Bronchial epithelial cell (primary cell): ENCODE measurements around the gene FBXL7. TPM values are rescaled to one million over a fixed set of nuclear protein-coding genes. Genes with fewer than 3 reads are reported as not detected.

ENCODE experiments used
- DNase-seq: peaks from one replicate; pipeline ENCODE4 v3.0.0-alpha.2; 2010; ENCODE audit warnings: low read depth
- FAIRE-seq: peaks from 2 replicates; lab custom pipeline; 2011; peaks lifted over from hg19 to GRCh38; lab: Jason Lieb, UNC
- H3K27me3 ChIP-seq: 2 replicates; pipeline ENCODE4 v1.5.1; 2011; ENCODE audit warnings: low read length; ENCODE audit not compliant: control insufficient read depth, insufficient read depth
- H3K36me3 ChIP-seq: 2 replicates; pipeline ENCODE4 v1.5.1; 2011; ENCODE audit warnings: low read length; ENCODE audit not compliant: control insufficient read depth, insufficient read depth
- H3K4me3 ChIP-seq: 2 replicates; pipeline ENCODE4 v1.5.1; 2011; ENCODE audit warnings: mild to moderate bottlenecking, low read depth, low read length, control low read depth
- CTCF ChIP-seq: IDR thresholded peaks from 2 replicates; pipeline ENCODE4 v1.5.1; 2011; ENCODE audit warnings: mild to moderate bottlenecking, moderate library complexity, low read length, control low read depth, inconsistent platforms; ENCODE audit not compliant: insufficient read depth, severe bottlenecking
- total RNA-seq: library from RNA; depleted of rRNA; stranded (reverse); fragments of >200 nt; gene quantifications from 2 replicates; pipeline ENCODE4 v1.2.1, GENCODE V29; 2014

The FBXL7 gene
- total RNA-seq, 1 donor from 2014 or later, result 0.26 TPM

DNA sequence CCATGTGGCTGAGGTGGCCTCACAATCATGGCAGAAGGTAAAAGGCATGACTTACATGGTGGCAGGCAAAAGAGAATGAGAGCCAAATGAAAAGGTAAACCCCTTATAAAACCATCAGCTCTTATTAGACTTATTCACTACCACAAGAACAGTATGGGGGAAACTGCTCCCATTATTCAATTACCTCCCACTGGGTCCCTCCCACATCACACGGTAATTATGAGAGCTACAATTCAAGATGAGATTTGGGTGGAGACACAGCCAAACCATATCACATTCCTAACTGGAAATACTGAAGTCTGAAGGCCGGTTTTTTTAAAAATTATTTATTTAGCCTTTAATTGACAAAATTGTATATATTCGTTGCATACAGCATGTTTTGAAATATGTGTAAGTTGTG lies 28.5 kb downstream of the FBXL7 start:
- Histone ChIP-seq H3K36me3 (no peaks in the 10 kb centered on the region), H3K4me3 (no peak overlapping the region), H3K27me3 (no peaks in the 10 kb centered on the region)
- TF ChIP-seq CTCF, result no peak
- DNase-seq (no peak), FAIRE-seq (no peak)

GRCh38 chr5:15529013-15529412 lies 29.0 kb downstream of the FBXL7 start:
- DNase-seq (no peak), FAIRE-seq (no peak)
- Histone ChIP-seq H3K36me3 (no peaks in the 10 kb centered on the region), H3K27me3 (no peaks in the 10 kb centered on the region), H3K4me3 (no peak overlapping the region)
- no peak for TF ChIP-seq CTCF

DNA sequence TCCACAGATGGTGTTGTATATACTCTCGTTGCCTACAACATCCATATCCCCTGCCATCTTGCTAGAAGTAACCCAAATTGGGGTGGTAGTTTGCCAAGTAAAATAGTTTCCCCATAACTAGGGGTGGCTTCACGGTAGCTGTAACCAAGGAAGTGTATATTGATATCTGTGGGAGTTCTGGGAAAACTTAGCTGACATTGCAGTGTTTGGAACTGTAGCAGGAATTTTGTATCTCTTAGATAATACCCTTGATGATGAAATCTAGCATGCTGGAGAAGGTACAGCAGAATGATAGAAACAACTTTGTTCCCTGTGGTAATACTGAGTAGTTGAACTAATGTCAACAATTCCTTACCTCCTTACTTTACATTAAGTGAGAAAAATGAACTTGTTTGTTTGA lies 29.8 kb downstream of the FBXL7 start:
- DNase-seq (no peak), FAIRE-seq (no peak)
- no peaks in the 10 kb centered on the region for H3K36me3 ChIP-seq
- H3K27me3 ChIP-seq, result no peaks in the 10 kb centered on the region
- TF ChIP-seq CTCF, result no peak
- H3K4me3 ChIP-seq, result no peak overlapping the region

DNA sequence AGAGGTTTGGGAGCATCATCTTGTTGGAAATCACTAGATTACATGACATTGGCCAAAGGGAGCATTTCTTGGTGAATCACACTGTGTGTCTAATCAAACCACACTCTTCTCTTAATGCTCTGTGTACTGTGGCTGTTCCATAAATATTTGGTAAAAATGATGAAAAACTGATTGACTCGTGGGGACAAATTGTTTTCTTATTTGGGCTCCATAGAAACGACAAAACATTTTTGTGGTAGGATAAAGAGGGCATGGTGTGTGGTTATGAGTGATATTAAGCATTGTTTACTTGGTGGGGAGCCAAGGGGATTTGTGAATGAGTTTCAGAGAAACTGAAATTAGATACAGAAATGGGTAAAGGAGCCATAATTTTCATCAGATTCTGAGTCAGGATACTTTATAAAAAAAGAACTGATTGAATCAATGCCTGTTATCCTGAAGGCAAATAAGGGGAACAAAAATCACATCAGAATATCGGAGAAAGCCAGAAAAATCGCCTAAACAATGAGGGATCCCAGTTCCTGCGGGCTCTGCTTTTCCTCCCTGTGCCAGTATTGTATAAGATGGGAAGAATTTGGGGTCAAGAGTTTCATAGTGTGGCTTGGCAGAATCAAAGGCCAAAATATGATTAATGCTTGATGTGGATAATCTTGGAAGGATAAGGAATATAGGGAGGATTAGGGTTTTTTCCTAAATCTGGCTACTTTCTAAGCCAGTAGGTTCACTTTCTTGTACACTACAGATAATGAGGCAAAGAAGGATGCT lies 33.3 kb downstream of the FBXL7 start:
- Histone ChIP-seq H3K27me3 (no peaks in the 10 kb centered on the region), H3K4me3 (no peak overlapping the region), H3K36me3 (no peaks in the 10 kb centered on the region)
- TF ChIP-seq CTCF, result no peak
- DNase-seq (peak; percentile 17), FAIRE-seq (no peak)

DNA sequence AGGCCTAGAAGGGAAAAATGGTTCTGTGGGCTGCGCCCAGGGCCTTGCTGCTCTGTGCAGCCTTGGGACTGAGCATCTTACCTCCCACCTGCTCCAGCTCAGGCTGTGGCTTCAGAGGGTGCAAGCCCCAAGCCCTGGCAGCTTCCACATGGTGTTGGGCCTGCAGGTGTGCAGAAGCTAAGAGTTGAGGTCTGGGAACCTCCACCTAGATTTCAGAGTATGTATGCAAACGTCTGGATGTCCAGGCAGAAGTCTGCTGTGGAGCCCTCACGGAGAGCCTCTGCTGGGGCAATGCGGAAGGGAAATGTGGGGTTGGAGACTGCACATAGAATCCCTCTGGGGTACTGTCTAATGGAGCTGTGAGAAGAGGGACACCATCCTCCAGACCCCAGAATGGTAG lies 36.0 kb downstream of the FBXL7 start:
- Histone ChIP-seq H3K4me3 (no peak overlapping the region), H3K27me3 (no peaks in the 10 kb centered on the region), H3K36me3 (no peaks in the 10 kb centered on the region)
- no peak for DNase-seq
- no peak for FAIRE-seq
- TF ChIP-seq CTCF, result no peak

- Histone ChIP-seq H3K4me3 (no peak overlapping the region), H3K36me3 (no peaks in the 10 kb centered on the region), H3K27me3 (no peaks in the 10 kb centered on the region)
- TF ChIP-seq CTCF, result no peak
- FAIRE-seq, result no peak
- DNase-seq, result no peak
These were observed 38.5 kb downstream of the FBXL7 start for GRCh38 chr5:15538516-15538915.
